HG03558 (cell line): Measurements from ENCODE around the gene FANCI.

ENCODE experiments used
- ATAC-seq: cut with Tn5 transposase; IDR thresholded peaks from one replicate; pipeline ENCODE4 v1.9.1; 2021; ENCODE audit warnings: moderate number of reproducible peaks; ENCODE audit not compliant: unreplicated experiment; ENCODE audit errors: extremely low read depth

FANCI gene

GRCh38 chr15:89358435-89358754 is 114.6 kb downstream of the FANCI start:
- no peak for ATAC-seq

GRCh38 chr15:89358755-89359439 is 115.1 kb downstream of the FANCI start:
- ATAC-seq: no peak

GRCh38 chr15:89359471-89360293 is 115.9 kb downstream of the FANCI start:
- no peak for ATAC-seq

DNA sequence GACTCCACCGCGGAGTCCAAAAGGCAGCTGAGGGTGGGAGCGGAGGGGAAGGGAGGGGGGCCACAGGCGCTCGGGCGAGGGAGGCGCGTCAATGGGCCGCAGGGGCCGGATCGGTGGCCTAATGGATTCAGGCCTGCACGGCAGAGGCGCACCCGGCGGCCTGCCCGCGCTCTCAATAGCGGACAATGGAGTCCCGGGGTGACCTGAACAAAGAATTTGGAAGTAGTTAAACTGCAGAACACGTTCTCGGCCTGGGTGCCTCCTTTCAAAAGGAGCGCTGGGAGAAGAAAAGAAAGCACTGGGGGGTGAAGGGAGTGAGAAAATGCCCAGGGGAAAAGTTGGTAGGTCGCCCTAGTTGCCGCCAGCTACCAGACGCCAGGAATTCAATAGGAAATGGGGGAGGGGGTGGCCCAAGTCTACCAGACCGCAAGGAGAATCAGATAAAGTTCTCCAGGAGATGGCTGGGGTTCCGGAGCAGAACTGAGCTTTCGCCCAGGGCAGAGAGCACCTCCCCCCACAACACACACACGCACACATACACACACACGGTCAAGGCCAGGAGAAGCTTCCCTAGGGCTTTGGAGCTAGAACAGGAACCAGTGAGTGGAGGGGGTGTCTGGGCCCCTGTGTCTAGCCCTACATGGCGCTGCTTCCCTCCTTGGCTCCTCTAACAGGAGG is 116.7 kb downstream of the FANCI start:
- ATAC-seq: no peak

GRCh38 chr15:89361451-89362202 is 117.8 kb downstream of the FANCI start:
- no peak for ATAC-seq

DNA sequence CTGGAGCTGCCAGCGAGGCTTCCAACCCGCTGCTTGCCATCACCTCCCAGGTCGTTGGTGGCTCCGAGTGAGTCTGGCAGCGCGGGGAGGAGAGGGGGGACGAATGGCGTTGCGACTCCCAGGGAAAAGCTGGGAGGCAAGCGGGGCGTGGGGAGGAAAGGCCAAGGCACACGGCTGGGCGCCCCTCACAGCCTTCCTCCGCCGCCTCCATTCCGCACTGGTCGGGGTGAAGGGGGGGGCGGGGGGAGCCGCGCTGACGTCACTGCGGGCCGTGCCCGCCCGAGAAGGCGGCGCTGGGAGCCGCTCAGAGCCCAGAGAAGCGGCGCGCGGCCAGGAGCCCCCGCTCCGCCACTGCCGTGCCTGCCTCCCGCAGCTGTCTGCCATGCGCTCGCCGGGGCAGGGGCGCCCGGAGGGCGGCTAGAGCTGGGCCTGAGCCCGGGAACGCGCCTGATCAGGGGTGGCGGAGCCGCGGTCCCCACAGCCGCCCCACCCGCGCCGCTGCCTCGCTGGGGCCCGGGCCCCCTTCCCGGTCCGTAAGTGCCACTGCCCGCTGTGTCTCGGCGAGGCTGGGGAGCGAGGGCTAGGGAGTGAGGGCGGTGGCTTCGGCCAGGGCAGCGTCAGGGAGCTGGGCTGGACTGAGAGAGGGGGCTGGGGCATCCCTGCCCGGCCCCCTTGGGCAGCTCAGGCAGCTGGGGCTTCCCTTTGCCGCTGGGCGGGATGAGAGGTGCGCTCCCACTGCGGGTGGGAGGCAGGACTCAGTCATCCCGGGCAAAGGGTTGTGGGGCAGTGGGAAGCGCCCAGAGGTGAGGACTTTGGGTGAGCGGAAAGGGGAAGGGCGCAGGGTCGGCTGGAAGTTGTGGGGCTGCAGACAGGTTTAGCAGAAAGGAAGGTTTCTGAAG is 118.7 kb downstream of the FANCI start:
- ATAC-seq: no peak

DNA sequence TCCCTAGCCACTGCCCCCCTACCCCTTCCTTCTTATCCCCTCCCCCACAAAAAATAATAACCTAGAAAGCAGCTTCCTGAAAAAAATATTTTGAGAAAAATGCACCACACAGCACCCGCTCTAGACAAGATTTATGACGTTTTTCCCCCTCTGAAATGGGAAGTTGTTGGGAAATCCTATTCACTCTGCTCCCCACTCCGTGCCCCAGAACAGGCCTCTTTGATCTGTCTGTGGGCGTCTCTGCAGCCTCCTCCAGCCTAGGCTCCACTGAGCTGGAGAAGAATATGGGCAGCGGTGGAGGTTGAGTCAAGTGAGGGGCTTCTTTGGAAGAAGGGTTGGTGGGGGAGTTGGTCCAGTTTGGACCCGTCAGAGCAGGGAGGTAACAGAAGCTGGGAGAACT is 119.4 kb downstream of the FANCI start:
- no peak for ATAC-seq

- no peak for ATAC-seq
Observed at GRCh38 chr15:89363770-89364169, 120.0 kb downstream of the FANCI start.

DNA sequence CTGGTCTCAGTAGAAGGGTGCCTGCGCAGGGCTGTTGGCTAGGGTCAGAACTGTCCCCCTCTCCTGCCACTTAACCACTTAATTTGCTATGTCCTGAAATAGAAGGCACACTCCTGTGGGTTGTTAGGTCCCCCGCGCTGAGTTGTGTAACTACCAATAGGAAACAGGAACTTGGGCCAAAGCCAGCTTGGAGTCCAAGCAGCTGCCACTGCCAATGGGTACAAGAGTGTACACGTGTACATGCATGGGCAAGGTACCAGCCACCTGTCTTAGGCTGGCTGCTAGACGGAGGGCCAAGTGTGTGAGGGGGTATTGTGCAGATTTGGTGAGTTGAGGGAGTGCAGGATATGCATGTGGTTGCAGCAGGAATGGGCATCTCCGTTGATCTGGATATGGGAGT is 120.6 kb downstream of the FANCI start:
- ATAC-seq: no peak

DNA sequence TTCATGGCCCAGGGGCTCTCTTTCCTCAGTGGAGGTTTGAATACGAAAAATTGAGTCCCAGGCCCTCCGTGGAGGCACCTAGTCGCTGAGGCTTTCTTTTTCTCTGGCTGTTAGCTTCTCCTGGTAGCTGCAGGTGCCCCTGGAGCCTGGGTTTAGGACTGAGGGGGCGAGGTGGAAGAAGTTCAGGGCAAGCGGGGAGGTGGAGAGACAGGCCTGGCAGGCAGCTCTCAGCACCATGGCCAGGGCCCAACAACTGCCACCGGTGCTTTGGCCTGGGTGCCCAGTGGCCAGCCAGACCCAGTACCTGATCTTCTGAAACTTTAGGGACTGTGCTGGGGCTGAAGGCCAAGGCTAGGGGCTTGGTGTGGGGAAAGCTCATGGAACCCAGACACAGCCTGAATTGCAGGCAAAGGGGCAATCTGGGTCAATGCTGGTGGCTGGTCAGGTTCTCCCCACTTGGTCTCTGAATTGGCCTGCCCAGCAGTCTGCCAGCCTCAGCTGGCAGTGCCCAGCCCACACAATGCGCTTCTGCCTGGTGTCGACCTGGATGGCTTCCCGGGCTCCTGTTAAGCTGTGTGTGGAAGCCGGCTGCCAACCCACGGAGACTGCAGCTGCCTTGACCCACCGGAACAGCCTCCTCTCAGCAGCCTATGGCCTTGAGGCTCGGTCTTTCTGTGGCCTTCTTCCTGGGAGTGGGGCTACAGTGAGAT is 121.1 kb downstream of the FANCI start:
- no peak for ATAC-seq

- ATAC-seq: no peak
Observed at GRCh38 chr15:89365462-89366065, 121.8 kb downstream of the FANCI start.
